ENCODE results near the gene CHAC2. TPM values are rescaled to one million over a fixed set of nuclear protein-coding genes. Genes with fewer than 3 reads are reported as not detected.

CHAC2 gene
- 3.6 and 11.3 TPM in 2 replicates for total RNA-seq

GRCh38 chr2:53767405-53768241 lies at the start of gene CHAC2:
Gene CHAC2, plus strand, starts transcription at chr2:53767804. Its CDS starts 83 bp downstream, at chr2:53767887.

GRCh38 chr2:53786705-53787613 lies 19.4 kb downstream of the CHAC2 start, which contains the start of the genes ASB3 and ERLEC1:
Gene ASB3, minus strand, starts transcription at chr2:53786953. Its CDS starts 21,381 bp downstream, at chr2:53765572.
Gene ERLEC1, plus strand, starts transcription at chr2:53787044. Its CDS starts 167 bp downstream, at chr2:53787211.

Other genes starting within 250 kb of the CHAC2 start
- gene ASB3, start 19.1 kb downstream of the CHAC2 start, total RNA-seq, result 15.0 and 21.1 TPM in 2 replicates
- gene ERLEC1, start 19.2 kb downstream of the CHAC2 start, total RNA-seq, result 69.5 and 147 TPM in 2 replicates
- gene GPR75, start 92.2 kb downstream of the CHAC2 start, total RNA-seq, result 1.0 and 2.6 TPM in 2 replicates
- gene PSME4, start 203.2 kb downstream of the CHAC2 start, total RNA-seq, result 67.0 and 67.8 TPM in 2 replicates

All from nasal cavity respiratory epithelium epithelial cell of viscerocranial mucosa (primary cell).